Activated CD8-positive, alpha-beta memory T cell treated with anti-CD3 and anti-CD28 coated beads for 4 hours (primary cell): Measurements from ENCODE around the gene PRMT1.

Experiments used
- DNase-seq, 2 donors: peaks; one replicate each; pipeline ENCODE4 v3.0.0-alpha.2; 2020; ENCODE audit warnings: low read depth in 2 of 2

PRMT1 gene

DNA sequence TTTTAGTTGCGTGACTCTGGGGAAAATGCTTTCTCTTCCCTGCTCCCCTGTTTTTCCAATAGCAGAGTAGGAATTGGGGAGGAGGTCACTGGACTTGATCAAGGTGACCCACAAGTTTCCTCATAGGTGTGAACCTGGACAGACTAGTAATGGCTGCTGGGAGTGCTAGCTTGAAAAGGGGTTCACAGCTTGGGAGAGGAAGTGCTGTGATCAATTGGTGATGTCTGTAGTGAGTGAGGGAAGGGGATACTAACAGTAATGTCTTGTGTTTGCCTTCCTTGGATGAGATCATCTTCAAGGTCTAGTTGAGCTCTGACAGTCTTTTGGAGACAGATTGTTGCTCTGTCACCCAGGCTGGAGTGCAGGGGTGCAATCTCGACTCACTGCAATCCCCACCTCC, 9.6 kb upstream of the PRMT1 start:
- DNase-seq = no peak

DNA sequence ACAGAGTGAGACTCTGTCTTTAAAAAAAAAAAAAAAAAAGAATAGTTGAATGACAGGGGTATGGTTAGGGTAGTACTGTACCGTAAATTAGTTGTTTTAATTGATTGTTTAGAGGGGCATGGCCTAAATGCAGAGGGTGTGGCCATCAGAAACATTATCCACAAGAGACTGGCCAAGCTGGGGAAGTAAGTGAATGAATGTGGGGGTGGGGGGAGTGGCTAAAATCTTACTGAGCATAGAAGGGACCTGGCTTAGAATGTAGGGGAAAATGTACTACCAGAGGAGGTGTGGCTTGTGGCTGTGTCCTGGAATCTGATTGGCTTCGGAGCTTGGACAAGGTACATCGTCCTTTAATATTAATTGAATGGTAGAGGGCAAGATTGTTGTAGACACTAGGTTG, 7.6 kb upstream of the PRMT1 start:
- DNase-seq = no peak

DNA sequence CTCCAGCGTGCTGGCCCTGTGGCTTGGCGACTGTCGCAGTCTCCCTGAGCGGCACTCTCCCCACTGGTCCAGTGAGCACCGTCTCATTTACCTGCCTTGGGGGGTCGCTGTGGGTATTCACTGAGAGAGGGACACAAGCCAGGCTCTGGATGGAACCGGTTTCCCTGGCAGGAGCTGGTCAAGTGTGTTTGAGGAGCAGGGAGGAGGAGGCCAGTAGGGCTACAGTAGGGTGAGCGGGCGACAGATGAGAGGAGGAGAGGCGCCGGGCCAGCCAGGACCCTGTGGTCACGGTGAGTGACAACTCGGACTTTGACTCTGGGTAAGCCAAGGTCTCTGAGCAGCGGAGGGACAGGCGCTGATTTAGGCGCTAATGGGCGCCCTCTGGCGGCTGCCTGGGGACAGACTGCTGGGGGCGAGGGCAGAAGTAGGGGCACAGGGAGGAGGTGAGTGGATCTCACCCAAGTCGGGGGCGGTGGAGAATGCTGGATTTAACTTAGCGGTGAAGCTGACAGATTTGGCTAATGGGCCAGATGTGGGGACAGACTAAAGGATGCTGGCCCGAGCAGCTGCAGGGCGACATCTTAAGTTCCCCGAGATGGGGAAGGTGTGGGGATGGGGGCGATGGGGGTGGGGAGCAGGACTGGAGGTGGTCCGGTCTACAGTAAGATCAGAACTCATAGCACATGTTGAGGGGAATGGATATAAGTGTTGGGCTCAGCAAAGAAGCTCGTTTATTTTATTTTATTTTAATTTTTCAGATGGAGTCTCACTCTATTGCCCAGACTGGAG, 4.7 kb upstream of the PRMT1 start:
- peak; percentile 59 to 64 for DNase-seq

DNA sequence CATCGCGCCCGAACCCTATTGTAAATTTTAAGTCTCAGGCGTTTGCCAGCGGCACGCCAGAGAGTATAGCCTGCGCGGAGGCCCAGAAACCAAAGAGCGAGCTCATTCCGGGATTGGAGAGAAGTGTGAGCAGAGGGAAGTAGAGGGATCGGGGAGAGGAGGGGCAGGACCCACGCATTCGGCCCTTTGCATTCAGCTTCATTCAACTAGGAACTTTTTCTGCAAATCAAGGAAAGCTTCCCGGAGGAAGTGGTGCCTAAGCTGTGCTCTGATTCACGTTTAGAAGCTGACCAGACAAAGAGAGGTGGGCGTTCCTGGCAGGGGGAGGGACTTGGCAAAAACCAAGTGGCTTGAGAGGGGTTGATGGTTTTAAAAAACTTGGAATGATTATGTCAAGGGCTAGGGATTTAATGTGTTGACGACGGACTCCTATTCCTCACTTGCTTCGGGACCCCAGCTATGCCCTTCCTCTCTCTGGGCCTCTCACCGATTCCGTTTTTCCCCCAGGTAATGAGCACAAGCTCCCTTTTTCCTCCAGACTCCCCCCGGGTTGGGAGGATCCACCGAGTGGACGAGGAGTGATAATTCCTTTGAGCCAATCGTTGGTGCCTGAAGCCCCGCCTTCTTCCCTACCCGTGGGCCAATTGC, 811 bp upstream of the PRMT1 start:
- DNase-seq = no peak

DNA sequence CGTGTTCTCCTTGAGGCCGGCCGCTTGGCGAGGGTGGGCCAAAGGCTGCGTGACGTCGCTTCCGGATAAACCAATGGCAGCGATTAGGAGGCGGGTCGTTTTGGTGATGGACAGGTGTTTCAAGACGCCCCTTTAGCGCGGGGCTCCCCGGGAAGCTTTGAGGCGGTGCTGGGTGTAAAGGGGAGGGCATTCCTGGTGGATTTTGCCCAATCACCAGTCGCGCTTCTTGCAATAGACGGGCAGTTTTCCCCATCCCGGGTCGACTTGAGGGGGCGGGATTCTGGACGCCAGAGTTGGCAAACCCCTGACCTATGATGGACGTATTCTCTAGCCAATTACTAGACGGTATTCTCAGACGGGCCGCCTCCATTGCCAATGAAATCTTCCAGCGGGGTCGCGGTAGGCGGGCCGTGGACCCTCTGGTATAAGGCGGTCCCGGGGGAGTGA, 264 bp upstream of the PRMT1 start:
- DNase-seq = peak; percentile 95 to 98

DNA sequence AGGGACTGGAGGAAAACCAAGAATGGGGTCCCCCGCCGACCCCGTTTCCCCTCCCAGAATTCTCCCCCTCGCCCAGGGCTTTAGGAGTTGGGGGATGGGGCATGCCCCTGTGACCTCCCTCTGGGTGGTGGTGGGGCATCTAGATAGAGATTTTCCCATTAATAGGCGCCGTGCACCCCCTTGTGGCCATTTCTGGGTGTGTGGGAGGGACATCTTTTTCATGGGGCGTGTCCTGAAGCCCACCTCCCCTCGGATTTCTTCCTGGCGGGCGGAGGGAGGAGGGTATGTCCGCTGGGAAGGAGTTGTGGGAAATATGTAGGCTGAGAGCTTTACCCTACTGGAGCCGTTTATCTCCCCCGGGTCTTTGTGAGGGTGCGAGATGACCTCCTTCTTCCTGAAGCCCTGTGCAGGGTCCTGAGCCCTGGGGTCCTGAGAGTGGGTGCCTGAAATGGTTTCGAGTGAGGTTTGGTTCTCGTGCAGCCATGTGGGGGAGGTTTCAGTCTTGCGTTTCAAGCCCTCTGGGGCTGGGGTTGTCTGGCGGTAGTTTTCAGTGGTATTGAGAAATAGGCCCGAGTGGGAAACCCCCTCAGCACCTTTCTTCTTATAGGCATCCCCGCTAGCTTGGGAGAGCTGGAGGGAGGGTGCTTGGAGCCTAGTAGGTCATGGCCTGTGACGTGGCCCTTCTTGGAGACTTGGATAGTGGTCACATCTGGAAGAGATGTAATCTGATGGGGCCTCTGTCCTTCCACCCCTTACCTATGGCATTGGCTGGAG, 1.0 kb downstream of the PRMT1 start:
- peak; percentile 60 to 67 for DNase-seq

DNA sequence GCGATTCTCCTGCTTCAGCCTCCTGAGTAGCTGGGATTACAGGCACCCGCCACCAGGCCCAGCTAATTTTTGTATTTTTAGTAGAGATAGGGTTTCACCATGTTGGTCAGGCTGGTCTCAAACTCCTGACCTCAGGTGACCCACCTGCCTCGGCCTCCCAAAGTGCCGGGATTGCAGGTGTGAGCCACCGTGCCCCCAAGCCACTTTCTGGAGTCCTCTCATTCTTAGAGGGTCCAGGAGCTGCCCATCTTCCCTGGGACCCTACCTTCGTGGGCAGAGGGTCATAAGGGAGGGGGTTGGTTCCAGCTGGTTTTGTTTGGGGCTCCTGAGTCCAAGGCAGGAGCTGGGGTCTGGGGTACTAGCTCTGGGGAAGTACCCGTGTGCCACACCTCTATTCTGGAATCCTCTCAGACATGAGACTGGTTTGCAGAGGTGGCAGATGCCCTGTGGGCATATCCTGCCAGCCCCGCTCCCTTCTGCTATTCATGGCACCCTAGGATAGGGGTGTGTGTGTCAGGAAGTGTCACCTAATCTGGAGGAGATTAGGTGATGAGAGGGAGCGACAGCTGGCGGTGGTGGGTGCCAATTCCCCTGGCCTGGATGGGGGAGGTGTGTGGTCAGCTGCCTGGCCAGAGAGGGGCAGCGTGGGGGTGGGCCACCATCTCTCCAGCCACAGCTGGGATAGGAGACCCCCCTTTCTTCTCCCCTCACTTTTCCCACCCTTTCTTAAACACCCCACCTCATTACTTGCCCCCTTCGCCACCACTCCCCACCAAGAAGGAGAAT, 2.1 kb downstream of the PRMT1 start:
- no peak for DNase-seq

DNA sequence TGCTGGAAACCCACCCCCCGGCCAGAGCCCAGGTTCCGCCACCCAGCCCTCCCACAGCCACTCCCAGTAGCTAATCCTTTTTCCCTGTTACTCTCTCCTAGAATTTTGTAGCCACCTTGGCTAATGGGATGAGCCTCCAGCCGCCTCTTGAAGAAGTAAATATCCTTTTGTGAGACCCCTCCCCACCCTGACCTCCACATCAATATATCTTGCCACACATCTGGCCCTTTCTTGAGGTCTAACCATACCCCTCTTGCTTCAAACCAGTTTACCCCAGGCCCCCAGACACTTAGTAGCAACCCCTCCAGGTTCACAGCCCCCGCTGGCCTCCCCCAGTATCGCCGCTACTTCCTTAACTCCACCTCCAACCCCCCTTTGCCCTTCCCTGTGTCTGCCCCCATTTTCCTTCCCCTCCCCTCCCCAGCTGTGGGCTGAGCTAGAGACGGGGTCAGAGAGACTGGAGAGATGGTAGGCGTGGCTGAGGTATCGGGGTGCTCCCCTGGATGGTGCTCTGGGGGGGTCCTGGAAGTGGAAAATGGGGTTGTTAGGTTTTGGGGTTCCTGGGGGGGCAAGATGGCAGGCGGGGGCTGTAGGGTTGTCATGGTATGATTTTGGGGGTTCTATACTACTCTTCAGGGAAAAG, 2.8 kb downstream of the PRMT1 start:
- DNase-seq = no peak

DNA sequence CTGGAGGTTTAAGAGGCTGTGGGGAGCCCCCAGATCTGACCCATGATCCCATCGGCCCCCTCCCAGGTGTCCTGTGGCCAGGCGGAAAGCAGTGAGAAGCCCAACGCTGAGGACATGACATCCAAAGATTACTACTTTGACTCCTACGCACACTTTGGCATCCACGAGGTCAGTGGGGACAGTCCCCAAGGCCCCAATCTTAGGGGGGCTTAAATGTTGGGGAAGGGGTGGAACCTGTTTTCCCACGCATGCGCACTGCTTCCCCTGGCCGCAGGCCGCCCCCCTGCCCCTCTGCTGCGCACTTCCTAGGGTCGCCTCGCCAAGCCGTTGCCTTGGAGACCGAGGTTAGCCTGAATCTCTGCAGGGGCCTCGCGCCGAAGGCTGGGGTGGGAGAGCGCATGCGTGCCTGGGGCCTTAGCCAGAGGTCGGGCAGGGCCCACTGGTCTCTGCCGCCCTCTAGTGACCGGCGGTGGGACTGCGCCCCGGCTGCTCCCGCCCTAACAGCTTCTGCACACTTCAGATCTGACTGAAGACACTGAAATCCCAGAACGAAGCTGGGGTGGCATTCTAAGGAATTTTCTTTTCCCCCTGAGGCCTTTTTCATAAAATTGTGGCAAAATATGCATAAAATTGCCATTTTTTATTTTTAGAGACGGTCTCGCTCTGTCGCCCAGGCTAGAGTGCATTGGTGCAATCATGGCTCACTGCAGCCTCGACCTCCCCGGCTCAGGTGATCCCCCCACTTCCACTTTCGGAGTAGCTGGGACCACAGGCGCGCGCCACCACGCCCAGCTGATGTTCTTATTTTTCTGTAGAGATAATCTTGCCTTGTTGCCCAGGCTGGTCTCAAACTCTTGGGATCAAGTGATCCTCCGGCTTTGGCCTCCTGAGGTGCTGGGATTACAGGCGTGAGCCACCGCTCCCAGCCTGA, 3.6 kb downstream of the PRMT1 start:
- peak; percentile 79 to 89 for DNase-seq

DNA sequence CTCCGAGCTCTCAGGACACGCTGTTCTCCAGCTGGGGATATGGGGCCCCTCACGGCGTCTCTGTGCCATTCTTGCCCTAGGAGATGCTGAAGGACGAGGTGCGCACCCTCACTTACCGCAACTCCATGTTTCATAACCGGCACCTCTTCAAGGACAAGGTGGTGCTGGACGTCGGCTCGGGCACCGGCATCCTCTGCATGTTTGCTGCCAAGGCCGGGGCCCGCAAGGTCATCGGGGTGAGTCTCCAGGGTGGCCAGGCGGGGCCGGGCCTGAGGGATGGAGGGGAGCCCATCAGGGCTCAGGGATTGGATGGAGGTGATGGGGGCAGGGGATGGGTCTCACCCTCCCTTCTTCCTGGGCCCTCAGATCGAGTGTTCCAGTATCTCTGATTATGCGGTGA, 4.8 kb downstream of the PRMT1 start:
- DNase-seq = no peak

DNA sequence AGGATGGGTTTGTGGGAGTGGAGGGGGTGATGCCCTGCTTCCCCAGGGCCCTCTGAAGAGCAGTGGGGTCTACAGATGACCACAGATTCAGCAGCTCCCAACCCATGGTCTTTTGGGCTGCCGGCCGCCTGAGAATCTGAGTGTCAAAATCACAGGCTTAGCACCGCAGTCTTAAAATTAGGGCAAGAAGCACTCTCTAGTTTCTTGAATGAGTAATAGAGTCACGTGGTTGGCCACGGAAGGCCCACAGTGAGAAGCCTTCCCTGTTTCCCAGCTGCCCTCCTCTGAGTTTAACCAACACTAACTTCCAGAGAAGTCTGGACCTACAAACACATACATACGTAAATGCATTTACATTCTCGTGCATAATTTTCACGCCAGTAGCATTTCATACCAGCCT, 5.2 kb downstream of the PRMT1 start:
- DNase-seq = no peak

DNA sequence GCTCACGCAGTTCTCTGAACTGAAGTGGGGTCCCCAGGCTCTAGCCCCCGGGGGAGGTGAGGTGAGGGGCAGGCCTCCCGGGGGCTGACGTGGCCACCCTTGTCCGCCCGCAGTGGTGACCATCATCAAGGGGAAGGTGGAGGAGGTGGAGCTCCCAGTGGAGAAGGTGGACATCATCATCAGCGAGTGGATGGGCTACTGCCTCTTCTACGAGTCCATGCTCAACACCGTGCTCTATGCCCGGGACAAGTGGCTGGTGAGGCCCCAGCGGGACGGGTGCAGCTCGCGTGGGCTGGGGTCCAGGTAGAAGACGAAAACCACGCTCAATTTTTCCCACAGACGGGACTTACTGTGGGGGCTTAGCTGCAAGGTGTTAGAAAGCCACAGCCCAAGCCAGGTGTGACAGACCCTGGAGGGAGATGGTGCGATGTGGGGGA, 6.8 kb downstream of the PRMT1 start:
- DNase-seq = no peak

DNA sequence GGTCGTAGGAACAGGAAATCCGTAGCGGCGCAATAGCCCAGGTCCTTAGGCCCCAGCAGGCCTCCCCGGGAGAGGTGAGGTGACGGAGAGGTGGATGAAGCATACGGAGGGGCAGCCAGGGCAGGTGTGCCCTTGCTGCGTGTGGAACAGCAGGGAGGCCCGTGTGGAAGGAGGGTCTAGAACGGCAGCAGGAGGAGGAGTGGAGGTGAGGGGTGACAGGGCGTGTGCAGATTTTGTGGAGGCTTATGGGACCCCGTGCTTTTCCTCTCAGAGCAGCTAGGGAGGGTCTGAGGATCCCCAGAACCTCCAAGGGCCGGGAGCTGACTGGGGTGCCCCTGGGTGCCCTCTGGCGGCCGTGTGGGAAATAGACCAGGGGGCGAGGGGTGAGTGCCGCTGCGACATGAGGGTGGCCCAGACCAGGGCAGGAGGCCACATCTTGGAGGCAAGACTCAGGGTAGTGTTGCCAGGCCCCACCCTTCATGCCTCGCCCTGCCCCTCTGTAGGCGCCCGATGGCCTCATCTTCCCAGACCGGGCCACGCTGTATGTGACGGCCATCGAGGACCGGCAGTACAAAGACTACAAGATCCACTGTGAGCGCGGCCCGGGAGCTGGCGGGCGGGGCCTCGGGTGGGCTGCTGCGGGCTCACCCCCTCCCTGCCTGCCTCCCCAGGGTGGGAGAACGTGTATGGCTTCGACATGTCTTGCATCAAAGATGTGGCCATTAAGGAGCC, 7.3 kb downstream of the PRMT1 start:
- no peak for DNase-seq

DNA sequence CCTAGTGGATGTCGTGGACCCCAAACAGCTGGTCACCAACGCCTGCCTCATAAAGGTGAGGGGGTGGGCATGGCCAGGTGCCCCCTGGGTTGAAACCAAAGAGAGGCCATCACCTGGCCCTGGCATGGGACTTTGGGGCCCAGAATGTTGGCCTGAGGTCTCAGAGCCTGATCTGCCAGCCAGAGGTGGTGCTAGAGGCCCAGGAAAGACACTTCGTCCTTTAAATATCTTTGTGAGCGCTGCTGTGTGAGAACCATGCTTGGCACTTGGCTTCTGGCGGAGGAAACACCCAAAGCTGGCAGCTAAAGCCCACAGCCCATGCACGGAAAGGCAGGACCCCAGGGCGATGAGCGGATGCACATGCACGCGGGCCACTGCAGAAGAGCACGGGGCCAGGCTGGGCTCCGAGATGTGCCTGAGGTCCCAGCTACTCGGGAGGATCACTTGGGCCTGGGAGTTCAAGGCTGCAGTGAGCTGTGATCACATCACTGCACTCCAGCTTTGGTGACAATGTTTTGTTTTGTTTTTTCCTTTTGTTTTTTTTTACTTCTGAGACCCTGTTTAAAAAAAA, 8.0 kb downstream of the PRMT1 start:
- DNase-seq = no peak

DNA sequence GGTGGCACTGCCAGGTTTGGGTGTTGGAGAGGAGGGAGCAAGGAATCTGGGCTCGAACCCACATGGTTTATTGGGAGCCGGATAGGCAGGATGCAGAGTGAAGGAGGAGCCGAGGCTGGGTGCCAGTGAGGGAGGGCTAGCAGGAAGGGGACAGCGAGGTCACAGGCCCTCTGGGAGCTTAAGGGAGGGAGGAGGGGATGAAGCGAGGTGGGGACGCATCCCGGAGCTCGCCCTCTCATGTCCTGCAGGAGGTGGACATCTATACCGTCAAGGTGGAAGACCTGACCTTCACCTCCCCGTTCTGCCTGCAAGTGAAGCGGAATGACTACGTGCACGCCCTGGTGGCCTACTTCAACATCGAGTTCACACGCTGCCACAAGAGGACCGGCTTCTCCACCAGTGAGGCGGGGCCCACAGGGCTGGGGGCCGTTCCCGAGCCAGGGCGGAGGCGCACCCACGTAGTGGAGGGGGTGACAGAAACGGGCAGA, 8.8 kb downstream of the PRMT1 start:
- no peak for DNase-seq

DNA sequence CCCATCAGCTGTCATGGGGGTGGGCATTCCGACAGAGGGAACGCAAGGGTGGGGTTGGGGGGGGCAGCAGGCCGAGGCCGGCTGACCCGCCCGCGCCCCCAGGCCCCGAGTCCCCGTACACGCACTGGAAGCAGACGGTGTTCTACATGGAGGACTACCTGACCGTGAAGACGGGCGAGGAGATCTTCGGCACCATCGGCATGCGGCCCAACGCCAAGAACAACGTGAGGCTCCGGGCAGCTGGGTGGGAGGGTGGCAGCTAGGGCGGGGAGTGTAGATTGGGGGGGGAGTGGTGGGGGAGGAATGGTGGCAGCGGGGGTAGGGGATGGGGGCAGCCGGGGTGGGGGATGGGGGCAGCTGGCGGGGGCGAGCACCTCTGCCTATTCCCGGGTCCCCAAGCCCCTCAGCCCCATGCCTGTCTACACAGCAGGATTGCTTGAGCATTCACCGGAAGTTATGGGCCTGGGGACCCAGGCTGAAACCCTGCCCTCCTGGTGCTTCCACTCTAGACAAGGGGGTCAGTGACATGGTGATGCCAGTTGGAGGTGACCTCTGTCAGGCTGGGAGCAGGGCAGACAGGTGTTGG, 9.5 kb downstream of the PRMT1 start:
- no peak for DNase-seq

DNA sequence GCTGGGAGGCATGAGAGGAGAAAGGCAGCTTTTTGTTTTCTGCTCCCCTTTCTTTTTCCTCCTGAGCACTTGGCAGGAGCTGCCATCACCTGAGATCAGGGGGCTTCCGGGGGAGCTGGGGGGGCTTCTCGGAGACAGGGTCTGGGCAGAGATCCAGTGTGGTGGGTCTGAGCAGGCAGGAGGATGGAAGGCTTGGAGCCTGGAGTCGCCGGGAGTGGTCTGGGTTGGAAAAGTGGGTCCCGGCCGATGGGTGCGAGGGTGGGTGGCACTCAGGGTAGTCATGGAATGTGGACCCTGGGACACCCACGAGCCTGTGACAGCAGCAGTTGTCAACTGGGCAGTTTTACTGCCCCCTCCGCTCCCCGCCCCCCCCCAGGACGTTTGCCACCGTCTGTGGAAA, 10.1 kb downstream of the PRMT1 start:
- no peak for DNase-seq

DNA sequence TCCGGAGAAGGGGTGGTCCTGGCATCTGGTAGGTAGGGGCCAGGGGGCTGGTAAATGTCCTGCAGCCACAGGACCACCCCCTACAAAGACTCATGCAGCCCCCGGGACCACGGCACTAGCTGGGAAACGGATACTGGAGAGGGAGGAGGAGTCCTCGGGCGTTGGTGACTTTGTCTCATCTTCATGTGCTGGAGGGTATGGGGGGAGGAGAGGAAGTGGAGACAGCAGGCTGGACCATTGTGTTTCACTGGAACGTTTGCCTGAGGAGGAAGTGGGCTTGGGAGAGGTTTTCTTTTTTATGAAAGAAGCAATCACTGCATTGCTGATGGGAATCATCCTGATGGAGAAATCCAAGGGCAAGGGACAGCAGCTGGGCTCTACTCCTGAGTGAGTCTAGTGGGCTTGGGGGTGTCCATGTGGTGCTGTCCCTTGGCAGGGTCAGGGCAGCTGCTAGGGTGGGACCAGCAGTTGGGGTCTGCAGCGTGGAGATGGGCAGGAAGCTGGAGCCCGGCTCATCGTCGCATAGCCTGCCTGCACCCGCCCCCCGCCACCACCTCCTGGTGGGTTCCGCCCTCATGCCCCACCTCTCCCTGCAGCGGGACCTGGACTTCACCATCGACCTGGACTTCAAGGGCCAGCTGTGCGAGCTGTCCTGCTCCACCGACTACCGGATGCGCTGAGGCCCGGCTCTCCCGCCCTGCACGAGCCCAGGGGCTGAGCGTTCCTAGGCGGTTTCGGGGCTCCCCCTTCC, 10.7 kb downstream of the PRMT1 start:
- no peak for DNase-seq
